Endothelial cell of umbilical vein (primary cell): Measurements from ENCODE around the gene MBNL2.

Experiments used
- CTCF ChIP-seq, 2 donors: IDR thresholded peaks; 1 replicate in 1 of 2; 2 replicates in 1 of 2; pipeline ENCODE4 v1.5.1; 2011; ENCODE audit warnings: low read length in 2 of 2, mild to moderate bottlenecking in 2 of 2, moderate library complexity in 2 of 2, control low read depth in 1 of 2, inconsistent platforms in 1 of 2, low read depth in 1 of 2; ENCODE audit not compliant: insufficient read depth in 1 of 2; ENCODE audit errors: extremely low read depth in 1 of 2
- POLR2A ChIP-seq: IDR thresholded peaks from 2 replicates; pipeline ENCODE4 v1.6.1; 2012; ENCODE audit warnings: low read depth, mild to moderate bottlenecking, control low read depth, low read length
- TF ChIP-seq, protein P1 (sequence below): IDR thresholded peaks from 2 replicates; pipeline ENCODE4 v1.6.1; 2011; ENCODE audit not compliant: insufficient read depth, insufficient read length

DNA sequence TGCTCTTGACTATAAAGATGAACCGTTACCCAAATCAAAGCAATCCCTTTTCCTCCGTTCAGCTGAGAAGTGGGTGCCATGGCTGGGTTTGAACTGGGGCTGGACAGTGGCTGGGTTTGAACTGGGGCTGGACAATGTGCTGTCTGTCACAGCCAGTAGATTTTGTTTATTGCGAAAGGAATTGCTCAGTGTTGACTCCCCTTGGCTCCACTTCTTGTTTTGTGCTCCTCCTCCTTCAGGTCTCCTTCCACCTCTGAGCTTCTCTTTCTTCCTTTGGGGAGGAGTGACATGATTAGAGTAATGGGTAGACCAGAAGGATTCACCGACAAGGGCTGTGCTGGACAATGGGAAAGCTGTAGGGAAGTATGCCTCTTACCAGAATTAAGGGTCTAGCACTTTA lies 19.4 kb upstream of the MBNL2 start:
- no peak for TF ChIP-seq CTCF (IDR thresholded peaks at IDR 0.05; ENCODE audit: extremely low read depth in 1 of 2, insufficient read depth in 1 of 2, low read depth in 1 of 2, low read length in 2 of 2)
- TF ChIP-seq, protein P1, sequence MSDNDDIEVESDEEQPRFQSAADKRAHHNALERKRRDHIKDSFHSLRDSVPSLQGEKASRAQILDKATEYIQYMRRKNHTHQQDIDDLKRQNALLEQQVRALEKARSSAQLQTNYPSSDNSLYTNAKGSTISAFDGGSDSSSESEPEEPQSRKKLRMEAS, result no peak
- TF ChIP-seq POLR2A, result no peak
